Ascending aorta (tissue), 2 donors: ENCODE data around the gene WDR45B. TPM values are rescaled to one million over a fixed set of nuclear protein-coding genes. Genes with fewer than 3 reads are reported as not detected.

Experiments
- DNase-seq, 2 donors: peaks; one replicate each; pipeline ENCODE4 v3.0.0-alpha.2; 2019; ENCODE audit warnings: low spot score in 2 of 2
- H3K27ac ChIP-seq, 2 donors: fragments of 200-600 bp; sonication (generic); one replicate each; pipeline ENCODE4 v1.5.1; 2016 to 2017; ENCODE audit warnings: mild to moderate bottlenecking in 1 of 2
- H3K27me3 ChIP-seq: fragments of 200-600 bp; sonication (generic); one replicate; pipeline ENCODE4 v1.5.1; 2017
- H3K36me3 ChIP-seq, 2 donors: fragments of 200-600 bp; sonication (generic); one replicate each; pipeline ENCODE4 v1.5.1; 2016
- H3K4me1 ChIP-seq, 2 donors: fragments of 200-600 bp; sonication (generic); one replicate each; pipeline ENCODE4 v1.5.1; 2016 to 2017; ENCODE audit warnings: mild to moderate bottlenecking in 1 of 2
- H3K4me3 ChIP-seq, 2 donors: fragments of 200-600 bp; sonication (generic); one replicate each; pipeline ENCODE4 v1.5.1; 2016 to 2017; ENCODE audit warnings: mild to moderate bottlenecking in 1 of 2
- H3K9me3 ChIP-seq, 2 donors: fragments of 200-600 bp; sonication (generic); one replicate each; pipeline ENCODE4 v1.5.1; 2016
- intact Hi-C: fragments of 100-400 bp; cut with DNase I; formaldehyde crosslinking; loops from one replicate; pipeline ENCODE4 v1.15.1; 2023
- total RNA-seq: library from RNA; depleted of rRNA; stranded (reverse); fragments of >200 nt; gene quantifications from one replicate; pipeline ENCODE4 v1.1.0, GENCODE V29; 2016
- TF ChIP-seq, protein P1 (sequence below), 3 experiments: fragments of 200-600 bp in 2 of 3; fragments of 450-650 bp in 1 of 3; sonication (generic) in 2 of 3; IDR thresholded peaks; one replicate each; pipeline ENCODE4 v1.5.1; 2016 to 2019; ENCODE audit warnings: antibody characterized with exemption in 3 of 3, mild to moderate bottlenecking in 1 of 3, moderate library complexity in 1 of 3

The WDR45B gene
- total RNA-seq, 1 donor from 2014 or later = 53.7 TPM

DNA sequence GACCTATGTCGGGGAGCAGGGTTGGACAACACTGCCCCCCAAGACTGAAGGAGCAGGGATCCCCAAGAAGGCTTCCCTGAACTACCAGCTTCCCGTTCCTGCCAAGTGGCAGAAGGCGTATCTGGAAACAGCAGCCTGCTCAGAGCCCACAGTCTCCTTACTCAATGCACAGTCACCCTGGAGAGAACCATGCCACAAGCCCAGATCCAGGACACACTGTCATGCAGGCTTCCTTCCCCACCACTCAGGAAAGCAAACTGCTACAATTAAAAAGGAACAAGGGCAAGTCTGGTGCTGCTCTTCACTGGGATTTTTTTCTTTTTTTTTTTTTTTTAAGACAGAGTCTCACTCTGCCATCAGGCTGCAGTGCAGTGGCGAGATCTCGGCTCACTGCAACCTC lies 8.2 kb downstream of the WDR45B start:
- H3K9me3 ChIP-seq = no peaks in the 10 kb centered on the region
- intact Hi-C loops = no loop called here
- no peaks in the 10 kb centered on the region for H3K27me3 ChIP-seq
- H3K27ac ChIP-seq = no peak overlapping the region
- H3K4me3 ChIP-seq = no peak overlapping the region
- DNase-seq = no peak
- TF ChIP-seq, protein P1, sequence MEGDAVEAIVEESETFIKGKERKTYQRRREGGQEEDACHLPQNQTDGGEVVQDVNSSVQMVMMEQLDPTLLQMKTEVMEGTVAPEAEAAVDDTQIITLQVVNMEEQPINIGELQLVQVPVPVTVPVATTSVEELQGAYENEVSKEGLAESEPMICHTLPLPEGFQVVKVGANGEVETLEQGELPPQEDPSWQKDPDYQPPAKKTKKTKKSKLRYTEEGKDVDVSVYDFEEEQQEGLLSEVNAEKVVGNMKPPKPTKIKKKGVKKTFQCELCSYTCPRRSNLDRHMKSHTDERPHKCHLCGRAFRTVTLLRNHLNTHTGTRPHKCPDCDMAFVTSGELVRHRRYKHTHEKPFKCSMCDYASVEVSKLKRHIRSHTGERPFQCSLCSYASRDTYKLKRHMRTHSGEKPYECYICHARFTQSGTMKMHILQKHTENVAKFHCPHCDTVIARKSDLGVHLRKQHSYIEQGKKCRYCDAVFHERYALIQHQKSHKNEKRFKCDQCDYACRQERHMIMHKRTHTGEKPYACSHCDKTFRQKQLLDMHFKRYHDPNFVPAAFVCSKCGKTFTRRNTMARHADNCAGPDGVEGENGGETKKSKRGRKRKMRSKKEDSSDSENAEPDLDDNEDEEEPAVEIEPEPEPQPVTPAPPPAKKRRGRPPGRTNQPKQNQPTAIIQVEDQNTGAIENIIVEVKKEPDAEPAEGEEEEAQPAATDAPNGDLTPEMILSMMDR (IDR thresholded peaks at IDR 0.05) = no peak
- H3K36me3 ChIP-seq = peaks cover 30 to 56% of the 10 kb centered on the region in 2 donors
- no peaks in the 10 kb centered on the region for H3K4me1 ChIP-seq

DNA sequence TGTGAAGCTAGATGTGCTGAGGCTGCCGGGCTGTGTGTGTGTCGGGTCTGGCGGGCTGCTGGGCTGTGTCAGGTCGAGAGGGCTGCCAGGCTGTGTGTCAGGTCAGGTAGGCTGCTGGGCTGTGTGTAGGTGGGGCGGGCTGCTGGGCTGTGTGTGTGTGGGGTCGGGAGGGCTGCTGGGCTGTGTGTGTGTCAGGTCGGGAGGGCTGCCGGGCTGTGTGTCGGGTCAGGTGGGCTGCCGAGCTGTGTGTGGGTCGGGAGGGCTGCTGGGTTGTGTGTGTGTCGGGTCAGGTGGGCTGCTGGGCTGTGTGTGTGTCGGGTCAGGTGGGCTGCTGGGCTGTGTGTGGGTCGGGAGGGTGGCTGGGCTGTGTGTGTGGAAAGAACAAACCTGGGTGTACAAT lies 8.6 kb downstream of the WDR45B start:
- Histone ChIP-seq H3K4me1 (no peaks in the 10 kb centered on the region), H3K9me3 (no peaks in the 10 kb centered on the region), H3K36me3 (peaks cover 30 to 56% of the 10 kb centered on the region in 2 donors), H3K4me3 (no peak overlapping the region), H3K27ac (no peak overlapping the region), H3K27me3 (no peaks in the 10 kb centered on the region)
- no peak for DNase-seq
- intact Hi-C loops = no loop called here
- TF ChIP-seq, protein P1 (IDR thresholded peaks at IDR 0.05) = no peak

GRCh38 chr17:82638183-82638773 lies 10.0 kb downstream of the WDR45B start:
- DNase-seq = no peak
- peaks cover 23 to 55% of the 10 kb centered on the region in 2 donors for H3K36me3 ChIP-seq

GRCh38 chr17:82636626-82637598 lies 11.3 kb downstream of the WDR45B start:
- H3K27me3 ChIP-seq = no peaks in the 10 kb centered on the region
- TF ChIP-seq, protein P1 (IDR thresholded peaks at IDR 0.05) = no peak
- no peaks in the 10 kb centered on the region for H3K9me3 ChIP-seq
- peaks cover 18 to 50% of the 10 kb centered on the region in 2 donors for H3K36me3 ChIP-seq
- intact Hi-C loops = no loop called here
- H3K4me3 ChIP-seq = no peak overlapping the region
- H3K4me1 ChIP-seq = no peaks in the 10 kb centered on the region
- DNase-seq = no peak
- no peak overlapping the region for H3K27ac ChIP-seq

More at GRCh38 chr17:82638183-82638773, 10.0 kb downstream of the WDR45B start:
- Histone ChIP-seq H3K9me3 (no peaks in the 10 kb centered on the region), H3K4me3 (no peak overlapping the region), H3K27ac (no peak overlapping the region), H3K27me3 (no peaks in the 10 kb centered on the region), H3K4me1 (no peaks in the 10 kb centered on the region)
- TF ChIP-seq, protein P1 (IDR thresholded peaks at IDR 0.05) = no peak
- intact Hi-C loops = no loop called here

DNA sequence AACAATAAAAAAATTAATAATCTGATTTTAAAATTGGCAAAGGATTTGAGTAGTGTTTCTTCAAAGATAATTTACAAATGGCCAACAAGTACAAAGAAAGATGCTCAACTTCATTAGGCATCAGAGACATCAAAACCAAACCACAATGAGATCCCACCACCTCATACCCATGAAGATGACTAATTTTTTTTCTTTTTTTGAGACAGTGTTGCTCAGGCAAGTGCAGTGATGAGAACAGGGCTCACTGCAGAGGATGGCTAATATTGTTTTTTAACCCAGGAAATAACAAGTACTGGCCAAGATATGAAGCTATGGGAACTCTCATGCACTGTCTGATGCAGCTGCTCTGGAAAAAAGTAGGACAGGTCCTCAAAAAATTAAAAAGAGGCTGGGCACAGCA lies 14.9 kb downstream of the WDR45B start:
- Histone ChIP-seq H3K4me1 (no peaks in the 10 kb centered on the region), H3K9me3 (no peaks in the 10 kb centered on the region), H3K27me3 (no peaks in the 10 kb centered on the region), H3K27ac (no peak overlapping the region), H3K4me3 (no peak overlapping the region), H3K36me3 (peaks cover 13 to 47% of the 10 kb centered on the region in 2 donors)
- DNase-seq = no peak
- TF ChIP-seq, protein P1 (IDR thresholded peaks at IDR 0.05) = no peak
- intact Hi-C loops = no loop called here
